PC-3 (cell line): ENCODE data around the gene CD81.

Source experiments
- CTCF ChIP-seq: fragments of 300-600 bp; sonication (generic); conservative IDR thresholded peaks from 2 replicates; pipeline ENCODE4 v1.5.1; 2017; ENCODE audit warnings: antibody characterized with exemption, low read depth, mild to moderate bottlenecking, low read length
- EZH2 ChIP-seq: fragments of 300-600 bp; sonication (generic); IDR thresholded peaks from one replicate; pipeline ENCODE4 v1.6.1; 2017; ENCODE audit warnings: antibody characterized with exemption, mild to moderate bottlenecking, low read length; ENCODE audit not compliant: unreplicated experiment
- EZH2phosphoT487 ChIP-seq: fragments of 300-600 bp; sonication (generic); IDR thresholded peaks from 2 replicates; pipeline ENCODE4 v1.6.1; 2018; ENCODE audit warnings: mild to moderate bottlenecking, antibody characterized with exemption, low read length, borderline replicate concordance

- TF ChIP-seq CTCF (no peak), EZH2phosphoT487 (no peak), EZH2 (no peak)
Measured at GRCh38 chr11:2375341-2375853, 1.7 kb upstream of the CD81 start.
